HepG2 (cell line): ENCODE measurements around the gene SPI1. TPM values are rescaled to one million over a fixed set of nuclear protein-coding genes. Genes with fewer than 3 reads are reported as not detected.

Experiments
- ATAC-seq: fragments of 200-7000 bp; cut with Tn5 transposase; 3 replicates; pipeline ENCODE4 v1.9.1; 2020; ENCODE audit warnings: mild to moderate bottlenecking, moderate library complexity
- BruUV-seq: library from RNA; stranded (reverse); fragments of 400-500 nt; replicated peaks from 2 replicates; lab custom pipeline; 2021; lab: Mats Ljungman, UMichigan
- CTCF ChIA-PET: fragments of 300-600 bp; formaldehyde crosslinking; extraction: SDS; loops from one replicate; lab custom pipeline; 2021; ENCODE audit warnings: low total read pairs, inconsistent platforms, low intra/inter-chr PET ratio; lab: Yijun Ruan, JAX
- POLR2A ChIA-PET: fragments of 350-600 bp; sonication (Branson Sonifier 250); formaldehyde crosslinking; loops from one replicate; lab custom pipeline; 2020; ENCODE audit warnings: antibody characterized with exemption, inconsistent platforms; lab: Yijun Ruan, JAX
- DNase-seq: peaks from one replicate; pipeline ENCODE4 v3.0.0-alpha.2; 2015; ENCODE audit warnings: low spot score
- FAIRE-seq: peaks from 3 replicates; lab custom pipeline; 2011; peaks lifted over from hg19 to GRCh38; lab: Jason Lieb, UNC
- H2AFZ ChIP-seq: one replicate; pipeline ENCODE4 v1.6.1; 2011; ENCODE audit warnings: low read length, inconsistent platforms
- H3K27ac ChIP-seq: fragments of 300-600 bp; 3 replicates; pipeline ENCODE4 v1.8.0; 2011; ENCODE audit warnings: mixed run types, mild to moderate bottlenecking, mixed read lengths, low read length, inconsistent platforms; ENCODE audit not compliant: insufficient read depth; ENCODE audit errors: extremely low read length
- H3K27me3 ChIP-seq, 2 experiments: fragments of 200-600 bp in 1 of 2; 2 replicates in 1 of 2; 3 replicates in 1 of 2; pipeline versions ENCODE4 v1.6.0 to v1.8.0; 2011; ENCODE audit warnings: low read length in 2 of 2, mild to moderate bottlenecking in 2 of 2, moderate library complexity in 2 of 2, inconsistent platforms in 1 of 2; ENCODE audit not compliant: insufficient read depth in 2 of 2, control insufficient read depth in 1 of 2
- H3K36me3 ChIP-seq, 2 experiments: fragments of 200-600 bp in 1 of 2; replicated peaks in 1 of 2; 2 replicates in 1 of 2; 3 replicates in 1 of 2; pipeline versions ENCODE4 v1.5.1 to v1.8.0; 2011; ENCODE audit warnings: low read length in 2 of 2, inconsistent platforms in 1 of 2; ENCODE audit not compliant: insufficient read depth in 2 of 2, control insufficient read depth in 1 of 2
- H3K4me1 ChIP-seq: 2 replicates; pipeline ENCODE4 v1.5.1; 2012; ENCODE audit warnings: low read length, inconsistent platforms; ENCODE audit not compliant: insufficient read depth
- H3K4me2 ChIP-seq: 2 replicates; pipeline ENCODE4 v1.6.0; 2011; ENCODE audit warnings: low read depth, low read length, inconsistent platforms
- H3K4me3 ChIP-seq, 3 experiments: fragments of 200-600 bp in 1 of 3; sonication (generic), shearing (Covaris generic) in 1 of 3; replicated peaks in 1 of 3; 2 replicates each; pipeline ENCODE4 v1.5.1; 2011 to 2016; ENCODE audit warnings: low read length in 3 of 3, inconsistent platforms in 2 of 3, low read depth in 2 of 3, mild to moderate bottlenecking in 2 of 3, control low read depth in 1 of 3, mixed read lengths in 1 of 3; ENCODE audit not compliant: insufficient read depth in 1 of 3
- H3K79me2 ChIP-seq: one replicate; pipeline ENCODE4 v1.6.1; 2011; ENCODE audit warnings: low read length, inconsistent platforms; ENCODE audit not compliant: insufficient read depth
- H3K9ac ChIP-seq: 2 replicates; pipeline ENCODE4 v1.6.0; 2011; ENCODE audit warnings: mild to moderate bottlenecking, low read depth, low read length, inconsistent platforms; ENCODE audit not compliant: insufficient read depth
- H3K9me3 ChIP-seq: 2 replicates; pipeline ENCODE4 v1.5.1; 2012; ENCODE audit warnings: mild to moderate bottlenecking, low read length
- H4K20me1 ChIP-seq: 2 replicates; pipeline ENCODE4 v1.6.0; 2011; ENCODE audit warnings: inconsistent platforms, mild to moderate bottlenecking, low read length, moderate library complexity; ENCODE audit not compliant: insufficient read depth
- FUBP1 ChIP-seq: sonication (generic); formaldehyde crosslinking; IDR thresholded peaks from 2 replicates; pipeline ENCODE4 v1.5.1; 2020; ENCODE audit warnings: missing genetic modification reagents, mild to moderate bottlenecking, borderline replicate concordance
- MBD4 ChIP-seq: IDR thresholded peaks from 2 replicates; pipeline ENCODE4 v1.6.1; 2012; ENCODE audit warnings: low read length, inconsistent platforms, borderline replicate concordance
- TFDP1 ChIP-seq: IDR thresholded peaks from 2 replicates; pipeline ENCODE4 v1.6.1; 2016; ENCODE audit warnings: missing compliant biosample characterization, missing genetic modification reagents, borderline replicate concordance
- ZNF713 ChIP-seq: sonication (generic); formaldehyde crosslinking; IDR thresholded peaks from 2 replicates; pipeline ENCODE4 v1.4.0; 2020; ENCODE audit warnings: mild to moderate bottlenecking, missing genetic modification reagents
- ZNF800 ChIP-seq: sonication (generic); formaldehyde crosslinking; IDR thresholded peaks from 2 replicates; pipeline ENCODE4 v1.4.0; 2020; ENCODE audit warnings: missing genetic modification reagents
- WGBS: methylation state at CpG from one replicate; pipeline ENCODE4 v1.1.6; 2017; ENCODE audit warnings: low lambda C conversion rate; 5-methylcytosine and 5-hydroxymethylcytosine counted together
- in situ Hi-C: cut with HindIII; loops from 2 replicates; pipeline ENCODE4 v1.10.0; 2017; ENCODE audit warnings: low pct_unique_long_range_greater_than_20kb; ENCODE audit not compliant: extremely low pct_ligation_motif_present
- intact Hi-C: fragments of 100-400 bp; cut with micrococcal nuclease; formaldehyde crosslinking; loops from one replicate; pipeline ENCODE4 v1.10.0; 2022; ENCODE audit not compliant: unreplicated experiment
- polyA plus RNA-seq, 8 experiments: library from polyadenylated mRNA; depleted of rRNA in 3 of 8; stranded (reverse) in 7 of 8; unstranded in 1 of 8; fragments of >200 nt; fragmentation: Illumina TruSeq in 4 of 8; extraction: Trizol in 4 of 8; gene quantifications; 2 replicates each; pipeline versions ENCODE4 v1.2.1 to v1.2.3, GENCODE V29; 2011 to 2016; ENCODE audit warnings: low read depth in 4 of 8, missing spikeins in 1 of 8, mixed read lengths in 1 of 8; ENCODE audit not compliant: insufficient read depth in 1 of 8
- total RNA-seq, 5 experiments: library from RNA; depleted of rRNA; stranded (reverse); fragments of >200 nt; fragmentation: Illumina TruSeq; extraction: Trizol; gene quantifications; 2 replicates each; pipeline ENCODE4 v1.2.3, GENCODE V29; 2016; ENCODE audit warnings: low read depth in 1 of 5

Gene SPI1
- total and polyA plus RNA-seq, 2 of the 13 experiments (the other 11 are each of a cell fraction or from before 2014, with no cell fraction given) = not detected

GRCh38 chr11:47376107-47376524, 2.2 kb downstream of the SPI1 start:
- H3K4me2 ChIP-seq = no peak overlapping the region
- no peak for DNase-seq
- intact Hi-C loops (no loop called here), in situ Hi-C loops (loop anchor here (10.0 kb wide), 1 partner anchor 79 kb away; no protein-coding TSS in a partner anchor)
- H3K4me1 ChIP-seq = peaks cover 12% of the 10 kb centered on the region; the same call in 1 of the 2 replicates
- H2AFZ ChIP-seq = no peak overlapping the region
- no peaks in the 10 kb centered on the region for H3K79me2 ChIP-seq
- no peaks in the 10 kb centered on the region for H3K36me3 ChIP-seq
- FAIRE-seq = no peak
- peaks cover 2% of the 10 kb centered on the region in 2 experiments; a peak in 1 of 5 replicates for H3K27me3 ChIP-seq
- POLR2A ChIA-PET = interaction anchor here (0.6 kb wide), 1 partner anchor 82 kb away, joined by 3 read pairs; no protein-coding TSS in a partner anchor
- no peak overlapping the region for H3K27ac ChIP-seq
- CTCF ChIA-PET = no interaction called here
- no peak overlapping the region for H3K9ac ChIP-seq
- BruUV-seq = no TSS peak
- WGBS = 32% methylated on average over 8 of the region's 8 CpGs
- H4K20me1 ChIP-seq = no peaks in the 10 kb centered on the region
- no peak overlapping the region for H3K4me3 ChIP-seq
- TF ChIP-seq ZNF713 (CRISPR knock-in tag) (no peak), ZNF800 (CRISPR knock-in tag) (no peak), TFDP1 (CRISPR knock-in tag) (no peak), MBD4 (no peak), FUBP1 (CRISPR knock-in tag) (no peak)
- ATAC-seq = no peak
- H3K9me3 ChIP-seq = no peaks in the 10 kb centered on the region
